ENCODE results near the gene HMGN3. TPM values are rescaled to one million over a fixed set of nuclear protein-coding genes. Genes with fewer than 3 reads are reported as not detected.

The HMGN3 gene
- total RNA-seq, 3 donors from 2014 or later = 38.3 to 73.6 (median 61.1) TPM

- Histone ChIP-seq H3K27ac (no peak overlapping the region), H3K4me3 (no peak overlapping the region), H3K4me1 (no peaks in the 10 kb centered on the region), H3K36me3 (no peaks in the 10 kb centered on the region), H3K9me3 (no peaks in the 10 kb centered on the region), H3K27me3 (no peaks in the 10 kb centered on the region)
- intact Hi-C loops (cut with DNase I; ENCODE audit: low total_unique reads) = no loop called here
- DNase-seq (ENCODE audit: low spot score in 2 of 2) = no peak
- TF ChIP-seq POLR2AphosphoS5 (IDR thresholded peaks at IDR 0.05) = no peak
- TF ChIP-seq CTCF (IDR thresholded peaks at IDR 0.05) = no peak
- TF ChIP-seq POLR2A (IDR thresholded peaks at IDR 0.05) = no peak
These were observed 37.6 kb downstream of the HMGN3 start for GRCh38 chr6:79196912-79197311.

GRCh38 chr6:79193971-79194370 lies 40.5 kb downstream of the HMGN3 start:
- Histone ChIP-seq H3K4me3 (no peak overlapping the region), H3K36me3 (no peaks in the 10 kb centered on the region), H3K27me3 (no peaks in the 10 kb centered on the region), H3K27ac (no peak overlapping the region), H3K9me3 (no peaks in the 10 kb centered on the region), H3K4me1 (no peaks in the 10 kb centered on the region)
- DNase-seq (ENCODE audit: low spot score in 2 of 2) = no peak
- intact Hi-C loops (cut with DNase I; ENCODE audit: low total_unique reads) = no loop called here
- no peak for TF ChIP-seq POLR2A (IDR thresholded peaks at IDR 0.05)
- no peak for TF ChIP-seq CTCF (IDR thresholded peaks at IDR 0.05)
- TF ChIP-seq POLR2AphosphoS5 (IDR thresholded peaks at IDR 0.05) = no peak

GRCh38 chr6:79189760-79190350 lies 44.6 kb downstream of the HMGN3 start:
- Histone ChIP-seq H3K9me3 (no peaks in the 10 kb centered on the region), H3K4me3 (no peak overlapping the region), H3K36me3 (no peaks in the 10 kb centered on the region), H3K27me3 (no peaks in the 10 kb centered on the region), H3K4me1 (no peaks in the 10 kb centered on the region), H3K27ac (no peak overlapping the region)
- intact Hi-C loops (cut with DNase I; ENCODE audit: low total_unique reads) = no loop called here
- TF ChIP-seq POLR2AphosphoS5 (IDR thresholded peaks at IDR 0.05) = no peak
- TF ChIP-seq POLR2A (IDR thresholded peaks at IDR 0.05) = no peak
- no peak for TF ChIP-seq CTCF (IDR thresholded peaks at IDR 0.05)
- DNase-seq (ENCODE audit: low spot score in 2 of 2) = no peak

GRCh38 chr6:79188885-79189480 lies 45.5 kb downstream of the HMGN3 start:
- H3K4me1 ChIP-seq = no peaks in the 10 kb centered on the region
- H3K4me3 ChIP-seq = no peak overlapping the region
- no peak overlapping the region for H3K27ac ChIP-seq
- no peaks in the 10 kb centered on the region for H3K36me3 ChIP-seq
- TF ChIP-seq POLR2AphosphoS5 (IDR thresholded peaks at IDR 0.05) (no peak), CTCF (IDR thresholded peaks at IDR 0.05) (no peak), POLR2A (IDR thresholded peaks at IDR 0.05) (no peak)
- H3K27me3 ChIP-seq = no peaks in the 10 kb centered on the region
- intact Hi-C loops (cut with DNase I; ENCODE audit: low total_unique reads) = no loop called here
- no peaks in the 10 kb centered on the region for H3K9me3 ChIP-seq
- peak in 1 of 2 donors; percentile 68 for DNase-seq (ENCODE audit: low spot score in 2 of 2)

- Histone ChIP-seq H3K4me1 (no peaks in the 10 kb centered on the region), H3K27me3 (no peaks in the 10 kb centered on the region), H3K4me3 (no peak overlapping the region), H3K9me3 (no peaks in the 10 kb centered on the region), H3K36me3 (no peaks in the 10 kb centered on the region), H3K27ac (no peak overlapping the region)
- intact Hi-C loops (cut with DNase I; ENCODE audit: low total_unique reads) = no loop called here
- no peak for DNase-seq (ENCODE audit: low spot score in 2 of 2)
- TF ChIP-seq CTCF (IDR thresholded peaks at IDR 0.05) (no peak), POLR2AphosphoS5 (IDR thresholded peaks at IDR 0.05) (no peak), POLR2A (IDR thresholded peaks at IDR 0.05) (no peak)
These were observed 46.4 kb downstream of the HMGN3 start for GRCh38 chr6:79188107-79188506.

All from breast epithelium (tissue), 4 donors.